WTC11 (cell line): Measurements from ENCODE around the gene RNF6.

Experiments used
- ARID4B ChIP-seq: sonication (generic); formaldehyde crosslinking; IDR thresholded peaks from 2 replicates; pipeline ENCODE4 v1.8.0; 2023; ENCODE audit warnings: missing genetic modification reagents, mild to moderate bottlenecking, borderline replicate concordance
- ATF2 ChIP-seq: sonication (generic); formaldehyde crosslinking; IDR thresholded peaks from 2 replicates; pipeline ENCODE4 v1.8.1; 2022; ENCODE audit warnings: low read depth, missing genetic modification reagents, borderline replicate concordance
- ATF3 ChIP-seq: sonication (generic); formaldehyde crosslinking; conservative IDR thresholded peaks from 2 replicates; pipeline ENCODE4 v1.8.1; 2022; ENCODE audit warnings: mild to moderate bottlenecking, missing genetic modification reagents
- CTCF ChIP-seq: fragments of 200-600 bp; IDR thresholded peaks from 2 replicates; pipeline ENCODE4 v1.8.0; 2022; ENCODE audit warnings: antibody characterized with exemption
- FOXK1 ChIP-seq: sonication (generic); formaldehyde crosslinking; IDR thresholded peaks from 2 replicates; pipeline ENCODE4 v1.8.0; 2022; ENCODE audit warnings: mild to moderate bottlenecking, moderate library complexity, missing genetic modification reagents
- HMGXB4 ChIP-seq: sonication (generic); formaldehyde crosslinking; IDR thresholded peaks from 2 replicates; pipeline ENCODE4 v1.8.1; 2023; ENCODE audit warnings: mild to moderate bottlenecking, moderate library complexity, missing genetic modification reagents
- MAX ChIP-seq: sonication (generic); formaldehyde crosslinking; IDR thresholded peaks from 2 replicates; pipeline ENCODE4 v1.8.0; 2022; ENCODE audit warnings: mild to moderate bottlenecking, missing genetic modification reagents
- TEAD4 ChIP-seq: sonication (generic); formaldehyde crosslinking; IDR thresholded peaks from 2 replicates; pipeline ENCODE4 v1.8.0; 2022; ENCODE audit warnings: mild to moderate bottlenecking, missing genetic modification reagents
- USF1 ChIP-seq: sonication (generic); formaldehyde crosslinking; IDR thresholded peaks from 2 replicates; pipeline ENCODE4 v1.8.0; 2022; ENCODE audit warnings: mild to moderate bottlenecking, missing genetic modification reagents
- ZNF396 ChIP-seq: fragments of 250-450 bp; sonication (Bioruptor Pico); IDR thresholded peaks from 2 replicates; pipeline ENCODE4 v1.8.0; 2021; ENCODE audit warnings: mild to moderate bottlenecking, moderate library complexity, borderline replicate concordance
- ZNF416 ChIP-seq: fragments of 250-450 bp; sonication (Bioruptor Pico); IDR thresholded peaks from 2 replicates; pipeline ENCODE4 v1.9.0; 2021; ENCODE audit warnings: mild to moderate bottlenecking, inconsistent platforms

GRCh38 chr13:26220575-26220974 is 1.5 kb downstream of the RNF6 start:
- no peak for TF ChIP-seq TEAD4 (CRISPR knock-in tag)
- TF ChIP-seq HMGXB4 (CRISPR knock-in tag) = no peak
- TF ChIP-seq ZNF396 (CRISPR knock-in tag) = no peak
- no peak for TF ChIP-seq FOXK1 (CRISPR knock-in tag)
- TF ChIP-seq ARID4B (CRISPR knock-in tag) = no peak
- TF ChIP-seq ATF2 = no peak
- TF ChIP-seq CTCF = no peak
- TF ChIP-seq MAX (CRISPR knock-in tag) = no peak
- TF ChIP-seq ATF3 (CRISPR knock-in tag) = no peak
- TF ChIP-seq ZNF416 (CRISPR knock-in tag) = no peak
- TF ChIP-seq USF1 (CRISPR knock-in tag) = no peak
